K562 treated with DMSO at 1 percent for 48 hours (cell line): Measurements from ENCODE around the gene COMMD9. TPM values are rescaled to one million over a fixed set of nuclear protein-coding genes. Genes with fewer than 3 reads are reported as not detected.

ENCODE experiments used
- total RNA-seq: library from RNA; unstranded; fragments of 300-600 nt; gene quantifications from 2 replicates; pipeline ENCODE4 v1.2.3, GENCODE V29; 2022; ENCODE audit warnings: low replicate concordance; ENCODE audit errors: extremely low read depth

Gene COMMD9
- not detected in 2 replicates for total RNA-seq

GRCh38 chr11:36289226-36289852 is at the start of gene COMMD9:
TSS of gene COMMD9 (minus strand) at chr11:36289424. CDS start at chr11:36289412, 12 bp downstream.

GRCh38 chr11:36295926-36296325 is 6.7 kb upstream of the COMMD9 start, which contains the start of gene PRR5L:
TSS of gene PRR5L (plus strand) at chr11:36296288. CDS start at chr11:36401122, 104,834 bp downstream.

Other genes starting within 250 kb of the COMMD9 start
- gene PRR5L, start 6.9 kb upstream of the COMMD9 start, total RNA-seq = not detected in 2 replicates
- gene TRAF6, start 220.8 kb upstream of the COMMD9 start, total RNA-seq = not detected in 2 replicates